Measurements from ENCODE around the gene CEP55.

DNA sequence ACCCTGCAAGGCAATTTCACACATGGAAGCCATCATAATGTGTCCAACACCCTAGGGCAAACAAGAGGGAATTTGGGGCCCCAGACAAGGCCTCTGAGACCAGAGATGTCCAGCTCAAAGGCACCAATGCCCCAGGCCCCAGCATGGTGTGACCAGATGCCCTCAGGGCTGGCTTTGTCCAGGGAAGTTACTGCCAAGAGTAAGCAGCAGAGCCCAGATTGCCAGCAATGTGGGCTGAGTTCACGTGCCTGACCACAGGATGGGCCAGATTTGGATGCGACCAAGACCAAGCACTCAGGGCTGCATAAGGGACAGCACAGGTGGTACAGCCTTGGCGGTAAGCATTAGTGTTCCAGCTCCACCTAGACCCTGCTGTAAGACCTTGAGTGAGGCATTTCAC, 27.0 kb upstream of the CEP55 start:
- TF ChIP-seq, protein P1, sequence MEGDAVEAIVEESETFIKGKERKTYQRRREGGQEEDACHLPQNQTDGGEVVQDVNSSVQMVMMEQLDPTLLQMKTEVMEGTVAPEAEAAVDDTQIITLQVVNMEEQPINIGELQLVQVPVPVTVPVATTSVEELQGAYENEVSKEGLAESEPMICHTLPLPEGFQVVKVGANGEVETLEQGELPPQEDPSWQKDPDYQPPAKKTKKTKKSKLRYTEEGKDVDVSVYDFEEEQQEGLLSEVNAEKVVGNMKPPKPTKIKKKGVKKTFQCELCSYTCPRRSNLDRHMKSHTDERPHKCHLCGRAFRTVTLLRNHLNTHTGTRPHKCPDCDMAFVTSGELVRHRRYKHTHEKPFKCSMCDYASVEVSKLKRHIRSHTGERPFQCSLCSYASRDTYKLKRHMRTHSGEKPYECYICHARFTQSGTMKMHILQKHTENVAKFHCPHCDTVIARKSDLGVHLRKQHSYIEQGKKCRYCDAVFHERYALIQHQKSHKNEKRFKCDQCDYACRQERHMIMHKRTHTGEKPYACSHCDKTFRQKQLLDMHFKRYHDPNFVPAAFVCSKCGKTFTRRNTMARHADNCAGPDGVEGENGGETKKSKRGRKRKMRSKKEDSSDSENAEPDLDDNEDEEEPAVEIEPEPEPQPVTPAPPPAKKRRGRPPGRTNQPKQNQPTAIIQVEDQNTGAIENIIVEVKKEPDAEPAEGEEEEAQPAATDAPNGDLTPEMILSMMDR (IDR thresholded peaks at IDR 0.05; ENCODE audit: low read depth, low read length, missing input control), result no peak
- TF ChIP-seq, protein P2, sequence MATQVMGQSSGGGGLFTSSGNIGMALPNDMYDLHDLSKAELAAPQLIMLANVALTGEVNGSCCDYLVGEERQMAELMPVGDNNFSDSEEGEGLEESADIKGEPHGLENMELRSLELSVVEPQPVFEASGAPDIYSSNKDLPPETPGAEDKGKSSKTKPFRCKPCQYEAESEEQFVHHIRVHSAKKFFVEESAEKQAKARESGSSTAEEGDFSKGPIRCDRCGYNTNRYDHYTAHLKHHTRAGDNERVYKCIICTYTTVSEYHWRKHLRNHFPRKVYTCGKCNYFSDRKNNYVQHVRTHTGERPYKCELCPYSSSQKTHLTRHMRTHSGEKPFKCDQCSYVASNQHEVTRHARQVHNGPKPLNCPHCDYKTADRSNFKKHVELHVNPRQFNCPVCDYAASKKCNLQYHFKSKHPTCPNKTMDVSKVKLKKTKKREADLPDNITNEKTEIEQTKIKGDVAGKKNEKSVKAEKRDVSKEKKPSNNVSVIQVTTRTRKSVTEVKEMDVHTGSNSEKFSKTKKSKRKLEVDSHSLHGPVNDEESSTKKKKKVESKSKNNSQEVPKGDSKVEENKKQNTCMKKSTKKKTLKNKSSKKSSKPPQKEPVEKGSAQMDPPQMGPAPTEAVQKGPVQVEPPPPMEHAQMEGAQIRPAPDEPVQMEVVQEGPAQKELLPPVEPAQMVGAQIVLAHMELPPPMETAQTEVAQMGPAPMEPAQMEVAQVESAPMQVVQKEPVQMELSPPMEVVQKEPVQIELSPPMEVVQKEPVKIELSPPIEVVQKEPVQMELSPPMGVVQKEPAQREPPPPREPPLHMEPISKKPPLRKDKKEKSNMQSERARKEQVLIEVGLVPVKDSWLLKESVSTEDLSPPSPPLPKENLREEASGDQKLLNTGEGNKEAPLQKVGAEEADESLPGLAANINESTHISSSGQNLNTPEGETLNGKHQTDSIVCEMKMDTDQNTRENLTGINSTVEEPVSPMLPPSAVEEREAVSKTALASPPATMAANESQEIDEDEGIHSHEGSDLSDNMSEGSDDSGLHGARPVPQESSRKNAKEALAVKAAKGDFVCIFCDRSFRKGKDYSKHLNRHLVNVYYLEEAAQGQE (IDR thresholded peaks at IDR 0.05), result no peak
- TF ChIP-seq SP1 (IDR thresholded peaks at IDR 0.05) (no peak), RAD21 (IDR thresholded peaks at IDR 0.05) (no peak), JUND (IDR thresholded peaks at IDR 0.05) (no peak), TAF1 (conservative IDR thresholded peaks at IDR 0.05) (no peak)
- TF ChIP-seq, protein P3, sequence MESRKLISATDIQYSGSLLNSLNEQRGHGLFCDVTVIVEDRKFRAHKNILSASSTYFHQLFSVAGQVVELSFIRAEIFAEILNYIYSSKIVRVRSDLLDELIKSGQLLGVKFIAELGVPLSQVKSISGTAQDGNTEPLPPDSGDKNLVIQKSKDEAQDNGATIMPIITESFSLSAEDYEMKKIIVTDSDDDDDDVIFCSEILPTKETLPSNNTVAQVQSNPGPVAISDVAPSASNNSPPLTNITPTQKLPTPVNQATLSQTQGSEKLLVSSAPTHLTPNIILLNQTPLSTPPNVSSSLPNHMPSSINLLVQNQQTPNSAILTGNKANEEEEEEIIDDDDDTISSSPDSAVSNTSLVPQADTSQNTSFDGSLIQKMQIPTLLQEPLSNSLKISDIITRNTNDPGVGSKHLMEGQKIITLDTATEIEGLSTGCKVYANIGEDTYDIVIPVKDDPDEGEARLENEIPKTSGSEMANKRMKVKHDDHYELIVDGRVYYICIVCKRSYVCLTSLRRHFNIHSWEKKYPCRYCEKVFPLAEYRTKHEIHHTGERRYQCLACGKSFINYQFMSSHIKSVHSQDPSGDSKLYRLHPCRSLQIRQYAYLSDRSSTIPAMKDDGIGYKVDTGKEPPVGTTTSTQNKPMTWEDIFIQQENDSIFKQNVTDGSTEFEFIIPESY (IDR thresholded peaks at IDR 0.05), result no peak
